RWPE1 (cell line): ENCODE measurements around the gene ASB6.

ENCODE experiments used
- CTCF ChIA-PET: fragments of 350-600 bp; sonication (Branson Sonifier 250); formaldehyde crosslinking; extraction: SDS; loops from one replicate; lab custom pipeline; 2021; lab: Yijun Ruan, JAX
- POLR2A ChIA-PET: fragments of 400-600 bp; formaldehyde crosslinking; extraction: SDS; loops from one replicate; lab custom pipeline; 2020; ENCODE audit warnings: antibody characterized with exemption; ENCODE audit not compliant: low non-redundant PET; lab: Yijun Ruan, JAX
- DNase-seq: peaks from one replicate; pipeline ENCODE4 v3.0.0; 2012; ENCODE audit warnings: low spot score
- H3K27ac ChIP-seq: fragments of 450-650 bp; 2 replicates; pipeline ENCODE4 v1.5.1; 2017
- CTCF ChIP-seq: fragments of 450-650 bp; conservative IDR thresholded peaks from 2 replicates; pipeline ENCODE4 v1.5.1; 2017; ENCODE audit warnings: low read depth, mild to moderate bottlenecking

ASB6 gene

GRCh38 chr9:129649726-129650679 is 8.1 kb upstream of the ASB6 start:
- no peak for DNase-seq
- ChIA-PET POLR2A (no interaction called here), CTCF (interaction anchor here (0.6 to 0.7 kb wide), 3 partner anchors 140 to 824 kb away, joined by 3 to 5 read pairs (median 4); no protein-coding TSS in a partner anchor)
- no peak overlapping the region for H3K27ac ChIP-seq
- no peak for TF ChIP-seq CTCF

GRCh38 chr9:129648764-129649115 is 6.8 kb upstream of the ASB6 start:
- H3K27ac ChIP-seq, result no peak overlapping the region
- no peak for TF ChIP-seq CTCF
- CTCF ChIA-PET, result no interaction called here
- POLR2A ChIA-PET, result no interaction called here
- no peak for DNase-seq

- no peak overlapping the region for H3K27ac ChIP-seq
- TF ChIP-seq CTCF, result no peak
- POLR2A ChIA-PET, result no interaction called here
- no peak for DNase-seq
- CTCF ChIA-PET, result no interaction called here
Observed at GRCh38 chr9:129648092-129648763, 6.3 kb upstream of the ASB6 start.

- no peak for DNase-seq
- ChIA-PET POLR2A (no interaction called here), CTCF (no interaction called here)
- no peak overlapping the region for H3K27ac ChIP-seq
- TF ChIP-seq CTCF, result no peak
Observed at GRCh38 chr9:129647635-129648034, 5.7 kb upstream of the ASB6 start.

- ChIA-PET POLR2A (no interaction called here), CTCF (interaction anchor here (0.6 to 1.4 kb wide), 5 partner anchors 18 to 1481 kb away, joined by 3 to 7 read pairs (median 5); no protein-coding TSS in a partner anchor)
- H3K27ac ChIP-seq, result no peak overlapping the region
- no peak for DNase-seq
- no peak for TF ChIP-seq CTCF
Observed at GRCh38 chr9:129646654-129647053, 4.7 kb upstream of the ASB6 start.

- ChIA-PET POLR2A (no interaction called here), CTCF (interaction anchor here (0.6 to 1.4 kb wide), 4 partner anchors 35 to 1481 kb away, joined by 3 to 7 read pairs (median 5); no protein-coding TSS in a partner anchor)
- no peak for TF ChIP-seq CTCF
- DNase-seq, result no peak
- H3K27ac ChIP-seq, result no peak overlapping the region
Observed at GRCh38 chr9:129646252-129646651, 4.3 kb upstream of the ASB6 start.
